Esophagus squamous epithelium (tissue), 4 donors: Measurements from ENCODE around the gene VPS35L.

Experiments
- POLR2A ChIP-seq, 4 donors: fragments of 450-650 bp; IDR thresholded peaks; one replicate each; pipeline ENCODE4 v1.6.1; 2017; ENCODE audit warnings: antibody characterized with exemption in 4 of 4, mild to moderate bottlenecking in 4 of 4, moderate library complexity in 3 of 4
- TF ChIP-seq, protein P1 (sequence below), 6 experiments: fragments of 450-650 bp in 4 of 6; fragments of 200-600 bp in 2 of 6; sonication (generic) in 2 of 6; IDR thresholded peaks; one replicate each; pipeline ENCODE4 v1.5.1; 2016 to 2019; ENCODE audit warnings: antibody characterized with exemption in 6 of 6, mild to moderate bottlenecking in 4 of 6, moderate library complexity in 4 of 6

DNA sequence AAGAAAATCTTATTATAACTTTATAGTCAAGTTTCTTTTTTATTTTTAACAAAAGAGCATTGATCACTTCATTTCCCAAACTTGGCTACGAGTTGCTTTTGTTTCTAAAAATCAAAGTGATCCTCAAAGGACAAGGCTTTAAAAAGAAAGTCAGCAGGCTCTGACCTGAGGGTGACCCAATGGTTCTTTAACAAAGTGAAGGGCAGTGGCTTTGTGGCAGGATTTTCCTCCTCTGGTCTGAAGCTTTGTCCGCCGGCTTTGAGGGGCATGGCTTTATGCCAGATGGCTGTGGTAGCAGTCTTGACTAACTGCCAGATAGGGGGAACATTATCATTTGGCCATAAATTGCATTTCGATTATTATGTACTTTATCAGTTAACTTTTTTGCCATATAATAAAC lies 191.1 kb downstream of the VPS35L start:
- TF ChIP-seq, protein P1, sequence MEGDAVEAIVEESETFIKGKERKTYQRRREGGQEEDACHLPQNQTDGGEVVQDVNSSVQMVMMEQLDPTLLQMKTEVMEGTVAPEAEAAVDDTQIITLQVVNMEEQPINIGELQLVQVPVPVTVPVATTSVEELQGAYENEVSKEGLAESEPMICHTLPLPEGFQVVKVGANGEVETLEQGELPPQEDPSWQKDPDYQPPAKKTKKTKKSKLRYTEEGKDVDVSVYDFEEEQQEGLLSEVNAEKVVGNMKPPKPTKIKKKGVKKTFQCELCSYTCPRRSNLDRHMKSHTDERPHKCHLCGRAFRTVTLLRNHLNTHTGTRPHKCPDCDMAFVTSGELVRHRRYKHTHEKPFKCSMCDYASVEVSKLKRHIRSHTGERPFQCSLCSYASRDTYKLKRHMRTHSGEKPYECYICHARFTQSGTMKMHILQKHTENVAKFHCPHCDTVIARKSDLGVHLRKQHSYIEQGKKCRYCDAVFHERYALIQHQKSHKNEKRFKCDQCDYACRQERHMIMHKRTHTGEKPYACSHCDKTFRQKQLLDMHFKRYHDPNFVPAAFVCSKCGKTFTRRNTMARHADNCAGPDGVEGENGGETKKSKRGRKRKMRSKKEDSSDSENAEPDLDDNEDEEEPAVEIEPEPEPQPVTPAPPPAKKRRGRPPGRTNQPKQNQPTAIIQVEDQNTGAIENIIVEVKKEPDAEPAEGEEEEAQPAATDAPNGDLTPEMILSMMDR (IDR thresholded peaks at IDR 0.05), result no peak
- no peak for TF ChIP-seq POLR2A (IDR thresholded peaks at IDR 0.05)
